HepG2 (cell line): Measurements from ENCODE around the gene MYH10. TPM values are rescaled to one million over a fixed set of nuclear protein-coding genes. Genes with fewer than 3 reads are reported as not detected.

Experiments
- CBFB ChIP-seq: sonication (generic); formaldehyde crosslinking; IDR thresholded peaks from 2 replicates; pipeline ENCODE4 v1.4.0; 2020; ENCODE audit warnings: missing genetic modification reagents
- GTF2F1 ChIP-seq: fragments of 150-350 bp; IDR thresholded peaks from 2 replicates; pipeline ENCODE4 v1.6.1; 2014; ENCODE audit warnings: low read length
- KLF9 ChIP-seq: IDR thresholded peaks from 2 replicates; pipeline ENCODE4 v1.6.1; 2016; ENCODE audit warnings: low read depth
- PLRG1 ChIP-seq: fragments of 450-650 bp; conservative IDR thresholded peaks from 2 replicates; pipeline ENCODE4 v1.6.1; 2016
- RELA ChIP-seq: sonication (generic); formaldehyde crosslinking; IDR thresholded peaks from 2 replicates; pipeline ENCODE4 v1.4.0; 2020; ENCODE audit warnings: missing genetic modification reagents
- SMAD9 ChIP-seq: sonication (generic); formaldehyde crosslinking; IDR thresholded peaks from 2 replicates; pipeline ENCODE4 v1.5.1; 2020; ENCODE audit warnings: mild to moderate bottlenecking, missing genetic modification reagents
- TOPORS ChIP-seq: sonication (generic); formaldehyde crosslinking; IDR thresholded peaks from 2 replicates; pipeline ENCODE4 v1.8.0; 2023; ENCODE audit warnings: mild to moderate bottlenecking, missing genetic modification reagents
- ZNF644 ChIP-seq: IDR thresholded peaks from 2 replicates; pipeline ENCODE4 v1.6.1; 2016; ENCODE audit warnings: low read depth
- ZNF678 ChIP-seq: sonication (generic); formaldehyde crosslinking; IDR thresholded peaks from 2 replicates; pipeline ENCODE4 v1.4.0; 2020; ENCODE audit warnings: mild to moderate bottlenecking, missing genetic modification reagents
- polyA plus RNA-seq, 8 experiments: library from polyadenylated mRNA; depleted of rRNA in 3 of 8; stranded (reverse) in 7 of 8; unstranded in 1 of 8; fragments of >200 nt; fragmentation: Illumina TruSeq in 4 of 8; extraction: Trizol in 4 of 8; gene quantifications; 2 replicates each; pipeline versions ENCODE4 v1.2.1 to v1.2.3, GENCODE V29; 2011 to 2016; ENCODE audit warnings: low read depth in 4 of 8, missing spikeins in 1 of 8, mixed read lengths in 1 of 8; ENCODE audit not compliant: insufficient read depth in 1 of 8
- total RNA-seq, 5 experiments: library from RNA; depleted of rRNA; stranded (reverse); fragments of >200 nt; fragmentation: Illumina TruSeq; extraction: Trizol; gene quantifications; 2 replicates each; pipeline ENCODE4 v1.2.3, GENCODE V29; 2016; ENCODE audit warnings: low read depth in 1 of 5
- TF ChIP-seq, protein P1 (sequence below): sonication (generic); formaldehyde crosslinking; IDR thresholded peaks from 2 replicates; pipeline ENCODE4 v1.5.0; 2020; ENCODE audit warnings: mild to moderate bottlenecking, missing genetic modification reagents
- TF ChIP-seq, protein P2 (sequence below): sonication (generic); formaldehyde crosslinking; IDR thresholded peaks from 2 replicates; pipeline ENCODE4 v1.5.1; 2020; ENCODE audit warnings: missing genetic modification reagents, mild to moderate bottlenecking, borderline replicate concordance
- TF ChIP-seq, protein P3 (sequence below): sonication (generic); formaldehyde crosslinking; IDR thresholded peaks from 2 replicates; pipeline ENCODE4 v1.4.0; 2020; ENCODE audit warnings: mild to moderate bottlenecking, missing genetic modification reagents
- TF ChIP-seq, protein P4 (sequence below): sonication (generic); formaldehyde crosslinking; IDR thresholded peaks from 2 replicates; pipeline ENCODE4 v1.5.0; 2020; ENCODE audit warnings: missing genetic modification reagents
- TF ChIP-seq, protein P5 (sequence below): sonication (generic); formaldehyde crosslinking; IDR thresholded peaks from 2 replicates; pipeline ENCODE4 v1.8.0; 2022; ENCODE audit warnings: missing genetic modification reagents, mild to moderate bottlenecking, borderline replicate concordance

The MYH10 gene
- total and polyA plus RNA-seq, 2 of the 13 experiments (the other 11 are each of a cell fraction or from before 2014, with no cell fraction given): 43.4 to 68.6 TPM

DNA sequence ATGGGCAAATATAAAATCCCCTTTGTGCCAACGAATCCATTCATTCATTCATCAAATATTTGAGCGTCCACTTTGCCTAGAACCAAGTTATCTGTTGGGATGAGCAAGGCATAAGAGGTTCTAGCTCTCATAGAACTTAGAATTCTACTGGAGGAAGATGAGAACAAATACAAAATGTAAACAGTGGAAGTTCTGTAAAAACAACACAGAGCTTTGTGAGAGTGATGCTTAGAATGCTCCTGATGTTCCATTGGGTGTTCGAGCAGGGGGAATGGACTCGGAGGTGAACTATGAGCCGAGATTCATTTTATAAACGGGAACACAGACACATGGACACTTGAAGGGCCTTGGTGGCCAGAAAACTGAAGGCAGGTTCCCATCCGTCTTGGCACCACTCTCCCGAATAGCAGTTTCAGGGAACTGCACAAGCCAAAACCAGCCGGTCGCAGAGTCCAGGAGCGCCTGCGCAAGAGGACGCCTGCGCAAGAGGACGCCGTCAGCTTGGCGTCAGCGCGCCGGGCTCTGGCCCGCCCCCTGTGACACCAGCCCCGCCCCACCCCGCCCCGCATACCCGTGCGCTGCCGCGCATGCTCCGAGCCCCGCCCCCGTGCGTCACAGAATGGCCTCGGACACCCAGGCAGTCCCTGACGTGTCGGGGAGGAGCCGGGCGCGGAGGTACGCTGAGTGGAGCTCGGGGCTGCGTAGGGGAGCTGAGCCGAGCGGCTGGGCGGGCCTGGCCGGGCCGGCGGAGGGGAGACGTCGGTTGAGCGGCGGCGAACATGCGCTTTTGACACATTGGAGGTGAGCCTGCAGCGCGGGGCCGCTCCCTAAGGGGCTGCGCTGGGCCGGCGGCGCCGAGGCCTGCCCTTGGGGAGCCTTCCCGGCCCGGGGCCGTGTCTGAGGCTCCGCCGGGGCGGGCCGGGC lies 195.0 kb downstream of the MYH10 start, which contains the start of gene NDEL1 (continued):
- TF ChIP-seq RELA (CRISPR knock-in tag) (no peak), KLF9 (CRISPR knock-in tag) (no peak), GTF2F1 (0 out of 2 replicates have a peak, but pooled peaks have one; percentile 27), PLRG1 (no peak), ZNF644 (CRISPR knock-in tag) (no peak), SMAD9 (CRISPR knock-in tag) (peak; percentile 25; the same call in 1 of the 2 replicates), TOPORS (CRISPR knock-in tag) (no peak), ZNF678 (CRISPR knock-in tag) (no peak), CBFB (CRISPR knock-in tag) (no peak)
- TF ChIP-seq, protein P1, sequence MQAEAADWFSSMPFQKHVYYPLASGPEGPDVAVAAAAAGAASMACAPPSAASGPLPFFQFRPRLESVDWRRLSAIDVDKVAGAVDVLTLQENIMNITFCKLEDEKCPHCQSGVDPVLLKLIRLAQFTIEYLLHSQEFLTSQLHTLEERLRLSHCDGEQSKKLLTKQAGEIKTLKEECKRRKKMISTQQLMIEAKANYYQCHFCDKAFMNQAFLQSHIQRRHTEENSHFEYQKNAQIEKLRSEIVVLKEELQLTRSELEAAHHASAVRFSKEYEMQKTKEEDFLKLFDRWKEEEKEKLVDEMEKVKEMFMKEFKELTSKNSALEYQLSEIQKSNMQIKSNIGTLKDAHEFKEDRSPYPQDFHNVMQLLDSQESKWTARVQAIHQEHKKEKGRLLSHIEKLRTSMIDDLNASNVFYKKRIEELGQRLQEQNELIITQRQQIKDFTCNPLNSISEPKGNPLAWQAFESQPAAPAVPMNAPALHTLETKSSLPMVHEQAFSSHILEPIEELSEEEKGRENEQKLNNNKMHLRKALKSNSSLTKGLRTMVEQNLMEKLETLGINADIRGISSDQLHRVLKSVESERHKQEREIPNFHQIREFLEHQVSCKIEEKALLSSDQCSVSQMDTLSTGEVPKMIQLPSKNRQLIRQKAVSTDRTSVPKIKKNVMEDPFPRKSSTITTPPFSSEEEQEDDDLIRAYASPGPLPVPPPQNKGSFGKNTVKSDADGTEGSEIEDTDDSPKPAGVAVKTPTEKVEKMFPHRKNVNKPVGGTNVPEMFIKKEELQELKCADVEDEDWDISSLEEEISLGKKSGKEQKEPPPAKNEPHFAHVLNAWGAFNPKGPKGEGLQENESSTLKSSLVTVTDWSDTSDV: no peak; the same call in 1 of the 2 replicates
- TF ChIP-seq, protein P2, sequence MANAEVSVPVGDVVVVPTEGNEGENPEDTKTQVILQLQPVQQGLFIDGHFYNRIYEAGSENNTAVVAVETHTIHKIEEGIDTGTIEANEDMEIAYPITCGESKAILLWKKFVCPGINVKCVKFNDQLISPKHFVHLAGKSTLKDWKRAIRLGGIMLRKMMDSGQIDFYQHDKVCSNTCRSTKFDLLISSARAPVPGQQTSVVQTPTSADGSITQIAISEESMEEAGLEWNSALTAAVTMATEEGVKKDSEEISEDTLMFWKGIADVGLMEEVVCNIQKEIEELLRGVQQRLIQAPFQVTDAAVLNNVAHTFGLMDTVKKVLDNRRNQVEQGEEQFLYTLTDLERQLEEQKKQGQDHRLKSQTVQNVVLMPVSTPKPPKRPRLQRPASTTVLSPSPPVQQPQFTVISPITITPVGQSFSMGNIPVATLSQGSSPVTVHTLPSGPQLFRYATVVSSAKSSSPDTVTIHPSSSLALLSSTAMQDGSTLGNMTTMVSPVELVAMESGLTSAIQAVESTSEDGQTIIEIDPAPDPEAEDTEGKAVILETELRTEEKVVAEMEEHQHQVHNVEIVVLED: peak; percentile 90
- TF ChIP-seq, protein P3, sequence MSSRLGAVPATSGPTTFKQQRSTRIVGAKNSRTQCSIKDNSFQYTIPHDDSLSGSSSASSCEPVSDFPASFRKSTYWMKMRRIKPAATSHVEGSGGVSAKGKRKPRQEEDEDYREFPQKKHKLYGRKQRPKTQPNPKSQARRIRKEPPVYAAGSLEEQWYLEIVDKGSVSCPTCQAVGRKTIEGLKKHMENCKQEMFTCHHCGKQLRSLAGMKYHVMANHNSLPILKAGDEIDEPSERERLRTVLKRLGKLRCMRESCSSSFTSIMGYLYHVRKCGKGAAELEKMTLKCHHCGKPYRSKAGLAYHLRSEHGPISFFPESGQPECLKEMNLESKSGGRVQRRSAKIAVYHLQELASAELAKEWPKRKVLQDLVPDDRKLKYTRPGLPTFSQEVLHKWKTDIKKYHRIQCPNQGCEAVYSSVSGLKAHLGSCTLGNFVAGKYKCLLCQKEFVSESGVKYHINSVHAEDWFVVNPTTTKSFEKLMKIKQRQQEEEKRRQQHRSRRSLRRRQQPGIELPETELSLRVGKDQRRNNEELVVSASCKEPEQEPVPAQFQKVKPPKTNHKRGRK (CRISPR knock-in tag): no peak
- TF ChIP-seq, protein P4, sequence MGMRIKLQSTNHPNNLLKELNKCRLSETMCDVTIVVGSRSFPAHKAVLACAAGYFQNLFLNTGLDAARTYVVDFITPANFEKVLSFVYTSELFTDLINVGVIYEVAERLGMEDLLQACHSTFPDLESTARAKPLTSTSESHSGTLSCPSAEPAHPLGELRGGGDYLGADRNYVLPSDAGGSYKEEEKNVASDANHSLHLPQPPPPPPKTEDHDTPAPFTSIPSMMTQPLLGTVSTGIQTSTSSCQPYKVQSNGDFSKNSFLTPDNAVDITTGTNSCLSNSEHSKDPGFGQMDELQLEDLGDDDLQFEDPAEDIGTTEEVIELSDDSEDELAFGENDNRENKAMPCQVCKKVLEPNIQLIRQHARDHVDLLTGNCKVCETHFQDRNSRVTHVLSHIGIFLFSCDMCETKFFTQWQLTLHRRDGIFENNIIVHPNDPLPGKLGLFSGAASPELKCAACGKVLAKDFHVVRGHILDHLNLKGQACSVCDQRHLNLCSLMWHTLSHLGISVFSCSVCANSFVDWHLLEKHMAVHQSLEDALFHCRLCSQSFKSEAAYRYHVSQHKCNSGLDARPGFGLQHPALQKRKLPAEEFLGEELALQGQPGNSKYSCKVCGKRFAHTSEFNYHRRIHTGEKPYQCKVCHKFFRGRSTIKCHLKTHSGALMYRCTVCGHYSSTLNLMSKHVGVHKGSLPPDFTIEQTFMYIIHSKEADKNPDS (CRISPR knock-in tag): peak; percentile 61; the same call in 1 of the 2 replicates
- TF ChIP-seq, protein P5, sequence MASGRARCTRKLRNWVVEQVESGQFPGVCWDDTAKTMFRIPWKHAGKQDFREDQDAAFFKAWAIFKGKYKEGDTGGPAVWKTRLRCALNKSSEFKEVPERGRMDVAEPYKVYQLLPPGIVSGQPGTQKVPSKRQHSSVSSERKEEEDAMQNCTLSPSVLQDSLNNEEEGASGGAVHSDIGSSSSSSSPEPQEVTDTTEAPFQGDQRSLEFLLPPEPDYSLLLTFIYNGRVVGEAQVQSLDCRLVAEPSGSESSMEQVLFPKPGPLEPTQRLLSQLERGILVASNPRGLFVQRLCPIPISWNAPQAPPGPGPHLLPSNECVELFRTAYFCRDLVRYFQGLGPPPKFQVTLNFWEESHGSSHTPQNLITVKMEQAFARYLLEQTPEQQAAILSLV (CRISPR knock-in tag): peak; percentile 24; the same call in 1 of the 2 replicates
